ENCODE measurements around the gene KCNH2. TPM values are rescaled to one million over a fixed set of nuclear protein-coding genes. Genes with fewer than 3 reads are reported as not detected.

The KCNH2 gene
- total RNA-seq, 4 donors from 2014 or later, result 0.33 to 0.93 (median 0.63) TPM

DNA sequence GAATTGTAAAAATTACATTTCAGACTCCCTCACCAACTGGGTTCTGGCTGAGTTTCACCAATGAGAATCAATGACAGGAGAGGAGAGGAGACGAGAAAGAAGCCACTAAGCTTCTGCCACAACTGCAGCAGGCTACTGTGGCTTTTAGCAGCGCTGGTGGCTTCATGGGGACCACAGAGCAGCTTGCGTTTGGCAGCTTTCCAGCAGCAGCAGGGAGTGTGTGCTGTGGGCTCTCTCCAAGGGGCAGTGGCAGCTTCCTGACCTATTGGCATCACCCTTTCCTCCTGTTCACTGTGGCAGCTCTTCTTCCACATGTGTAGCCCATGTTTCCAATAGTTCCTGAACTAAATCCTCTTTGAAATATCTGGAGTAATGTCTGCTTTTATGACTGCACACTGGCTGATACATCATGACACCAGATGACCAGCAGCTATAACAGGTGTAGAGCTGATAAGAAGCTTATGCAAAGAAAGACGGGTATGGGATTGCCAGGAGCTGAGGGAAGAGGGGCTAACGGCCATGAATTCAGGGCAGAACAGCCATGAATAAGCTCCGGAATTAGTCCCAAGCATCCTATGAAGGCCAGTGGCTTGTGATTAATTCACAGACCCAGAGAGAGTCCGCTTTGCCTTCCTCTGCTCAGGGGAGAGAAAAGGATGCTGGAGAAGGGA, 46.8 kb downstream of the KCNH2 start:
- Histone ChIP-seq H3K4me1 (no peaks in the 10 kb centered on the region), H3K4me3 (replicated peaks in 1 of 3) (no peak overlapping the region), H3K27me3 (no peaks in the 10 kb centered on the region), H3K9me3 (no peaks in the 10 kb centered on the region), H3K36me3 (no peaks in the 10 kb centered on the region), H3K27ac (no peak overlapping the region)
- WGBS, 2 donors, result 54 to 57% methylated on average over 7 of the region's 7 CpGs
- TF ChIP-seq POLR2A (IDR thresholded peaks at IDR 0.05), result no peak
- TF ChIP-seq, protein P1, sequence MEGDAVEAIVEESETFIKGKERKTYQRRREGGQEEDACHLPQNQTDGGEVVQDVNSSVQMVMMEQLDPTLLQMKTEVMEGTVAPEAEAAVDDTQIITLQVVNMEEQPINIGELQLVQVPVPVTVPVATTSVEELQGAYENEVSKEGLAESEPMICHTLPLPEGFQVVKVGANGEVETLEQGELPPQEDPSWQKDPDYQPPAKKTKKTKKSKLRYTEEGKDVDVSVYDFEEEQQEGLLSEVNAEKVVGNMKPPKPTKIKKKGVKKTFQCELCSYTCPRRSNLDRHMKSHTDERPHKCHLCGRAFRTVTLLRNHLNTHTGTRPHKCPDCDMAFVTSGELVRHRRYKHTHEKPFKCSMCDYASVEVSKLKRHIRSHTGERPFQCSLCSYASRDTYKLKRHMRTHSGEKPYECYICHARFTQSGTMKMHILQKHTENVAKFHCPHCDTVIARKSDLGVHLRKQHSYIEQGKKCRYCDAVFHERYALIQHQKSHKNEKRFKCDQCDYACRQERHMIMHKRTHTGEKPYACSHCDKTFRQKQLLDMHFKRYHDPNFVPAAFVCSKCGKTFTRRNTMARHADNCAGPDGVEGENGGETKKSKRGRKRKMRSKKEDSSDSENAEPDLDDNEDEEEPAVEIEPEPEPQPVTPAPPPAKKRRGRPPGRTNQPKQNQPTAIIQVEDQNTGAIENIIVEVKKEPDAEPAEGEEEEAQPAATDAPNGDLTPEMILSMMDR (IDR thresholded peaks at IDR 0.05), result no peak
- intact Hi-C loops (cut with DNase I), result no loop called here
- no peak for DNase-seq

GRCh38 chr7:150928541-150928940, 49.6 kb downstream of the KCNH2 start:
- TF ChIP-seq, protein P1 (IDR thresholded peaks at IDR 0.05), result no peak
- no peak for TF ChIP-seq POLR2A (IDR thresholded peaks at IDR 0.05)
- Histone ChIP-seq H3K4me3 (replicated peaks in 1 of 3) (no peak overlapping the region), H3K27ac (no peak overlapping the region), H3K27me3 (no peaks in the 10 kb centered on the region), H3K36me3 (no peaks in the 10 kb centered on the region), H3K4me1 (no peaks in the 10 kb centered on the region), H3K9me3 (no peaks in the 10 kb centered on the region)
- no peak for DNase-seq
- 86 to 92% methylated on average over 3 of the region's 3 CpGs for WGBS, 2 donors
- intact Hi-C loops (cut with DNase I), result no loop called here

- no peaks in the 10 kb centered on the region for H3K36me3 ChIP-seq
- intact Hi-C loops (cut with DNase I), result no loop called here
- DNase-seq, result no peak
- H3K9me3 ChIP-seq, result no peaks in the 10 kb centered on the region
- no peaks in the 10 kb centered on the region for H3K4me1 ChIP-seq
- WGBS, 2 donors, result 63 to 66% methylated on average over 4 of the region's 4 CpGs
- no peak for TF ChIP-seq POLR2A (IDR thresholded peaks at IDR 0.05)
- TF ChIP-seq, protein P1 (IDR thresholded peaks at IDR 0.05), result no peak
- H3K27ac ChIP-seq, result no peak overlapping the region
- no peaks in the 10 kb centered on the region for H3K27me3 ChIP-seq
- H3K4me3 ChIP-seq (replicated peaks in 1 of 3), result no peak overlapping the region
Observed at GRCh38 chr7:150927956-150928344, 50.2 kb downstream of the KCNH2 start.

DNA sequence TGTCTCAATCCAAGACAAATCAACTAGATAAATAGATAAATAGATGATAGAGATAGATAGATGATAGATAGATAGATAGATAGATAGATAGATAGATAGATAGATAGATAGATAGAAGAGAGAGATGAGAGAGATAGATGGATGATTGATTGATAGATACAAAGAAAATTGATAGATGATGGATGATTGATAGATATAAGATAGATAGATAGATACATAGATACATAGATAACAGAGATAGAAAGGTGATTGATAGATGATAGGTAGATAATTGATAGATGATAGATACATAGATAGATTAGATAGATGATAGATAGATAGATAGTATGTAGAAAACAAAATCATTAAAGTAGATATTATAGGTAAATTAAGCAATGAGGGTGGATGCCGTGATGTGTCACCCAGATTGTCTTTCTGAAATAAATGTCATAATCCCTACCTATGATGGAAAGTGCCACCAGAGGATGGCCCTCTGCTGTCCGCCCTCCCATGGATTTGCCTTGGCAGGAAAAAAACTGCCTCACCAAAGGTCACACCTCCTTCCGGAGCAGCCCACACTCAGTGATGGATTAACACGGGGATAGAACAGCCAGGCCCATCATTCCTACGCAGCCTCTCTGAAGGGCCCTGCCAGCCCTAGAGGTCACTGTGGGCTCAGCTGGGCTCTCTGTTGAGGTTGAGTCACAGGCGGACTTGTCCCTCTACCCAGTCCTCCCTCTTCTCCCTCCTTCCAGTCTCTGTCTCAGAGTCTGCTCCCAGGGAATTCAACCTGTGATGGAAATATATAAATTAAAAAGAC, 50.8 kb downstream of the KCNH2 start:
- no peak overlapping the region for H3K27ac ChIP-seq
- no peak for DNase-seq
- H3K9me3 ChIP-seq, result no peaks in the 10 kb centered on the region
- no peak overlapping the region for H3K4me3 ChIP-seq (replicated peaks in 1 of 3)
- H3K27me3 ChIP-seq, result no peaks in the 10 kb centered on the region
- WGBS, 2 donors, result 67 to 69% methylated on average over 6 of the region's 6 CpGs
- intact Hi-C loops (cut with DNase I), result no loop called here
- no peaks in the 10 kb centered on the region for H3K36me3 ChIP-seq
- H3K4me1 ChIP-seq, result no peaks in the 10 kb centered on the region
- TF ChIP-seq, protein P1 (IDR thresholded peaks at IDR 0.05), result no peak
- TF ChIP-seq POLR2A (IDR thresholded peaks at IDR 0.05), result no peak

DNA sequence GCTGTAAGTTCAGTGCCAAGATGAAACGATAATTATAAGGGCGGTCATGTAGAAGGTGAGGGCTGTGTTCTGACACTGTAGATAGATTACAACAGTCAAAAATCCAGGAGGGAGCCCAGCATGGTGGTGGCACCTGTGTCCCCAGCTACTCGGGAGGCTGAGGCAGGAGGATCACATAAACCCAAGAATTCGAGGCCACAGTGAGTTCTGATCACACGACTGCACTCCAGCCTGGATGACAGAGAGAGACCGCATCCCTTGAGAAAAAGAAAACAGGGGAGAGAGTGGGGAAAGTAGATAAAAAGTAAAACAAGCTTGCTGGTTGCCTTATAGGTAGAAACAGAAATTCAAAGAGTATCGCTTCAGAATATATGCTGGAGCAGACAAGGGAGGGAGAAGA, 52.1 kb downstream of the KCNH2 start:
- no peaks in the 10 kb centered on the region for H3K9me3 ChIP-seq
- no peak overlapping the region for H3K4me3 ChIP-seq (replicated peaks in 1 of 3)
- 77 to 81% methylated on average over 7 of the region's 7 CpGs for WGBS, 2 donors
- no peak overlapping the region for H3K27ac ChIP-seq
- no peaks in the 10 kb centered on the region for H3K36me3 ChIP-seq
- H3K27me3 ChIP-seq, result no peaks in the 10 kb centered on the region
- no peaks in the 10 kb centered on the region for H3K4me1 ChIP-seq
- no peak for DNase-seq
- no peak for TF ChIP-seq POLR2A (IDR thresholded peaks at IDR 0.05)
- TF ChIP-seq, protein P1 (IDR thresholded peaks at IDR 0.05), result no peak
- intact Hi-C loops (cut with DNase I), result no loop called here

Data from thyroid gland (tissue), 4 donors.